Measurements from ENCODE around the gene BPIFB2.

Gene BPIFB2

GRCh38 chr20:33064572-33065287 is 57.2 kb downstream of the BPIFB2 start:
- no peak for DNase-seq (ENCODE audit: low spot score)
- no peak overlapping the region for H3K27ac ChIP-seq
- no peak for TF ChIP-seq CTCF (IDR thresholded peaks at IDR 0.05)
- H3K4me3 ChIP-seq: no peak overlapping the region

- Histone ChIP-seq H3K4me3 (no peak overlapping the region), H3K27ac (no peak overlapping the region)
- no peak for TF ChIP-seq CTCF (IDR thresholded peaks at IDR 0.05)
- DNase-seq (ENCODE audit: low spot score): no peak
These were observed 58.3 kb downstream of the BPIFB2 start for GRCh38 chr20:33065785-33066184.

DNA sequence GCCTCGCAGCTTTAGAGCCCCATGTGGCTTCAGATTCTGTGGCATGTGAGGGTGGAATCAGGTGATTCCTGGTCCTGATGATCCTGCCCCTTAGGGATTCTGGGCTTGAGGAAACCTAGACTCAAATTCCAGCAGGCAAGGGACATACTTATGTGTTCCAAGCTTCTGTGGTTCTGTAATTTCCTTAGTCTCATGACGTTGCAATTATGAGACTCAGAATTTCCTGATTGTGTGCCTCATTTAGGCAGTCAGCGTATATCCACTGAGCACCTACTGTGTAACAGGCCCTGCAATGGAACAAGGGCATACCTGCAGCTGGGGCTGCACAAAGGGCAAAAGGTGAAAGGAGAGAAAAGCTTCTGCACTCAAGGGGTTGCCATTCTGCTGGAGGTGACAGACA is 60.3 kb downstream of the BPIFB2 start:
- no peak overlapping the region for H3K27ac ChIP-seq
- no peak for TF ChIP-seq CTCF (IDR thresholded peaks at IDR 0.05)
- no peak for DNase-seq (ENCODE audit: low spot score)
- H3K4me3 ChIP-seq: no peak overlapping the region

GRCh38 chr20:33068251-33068939 is 60.9 kb downstream of the BPIFB2 start:
- no peak for DNase-seq (ENCODE audit: low spot score)
- no peak for TF ChIP-seq CTCF (IDR thresholded peaks at IDR 0.05)
- H3K4me3 ChIP-seq: no peak overlapping the region
- H3K27ac ChIP-seq: no peak overlapping the region

GRCh38 chr20:33069673-33070072 is 62.2 kb downstream of the BPIFB2 start:
- TF ChIP-seq CTCF (IDR thresholded peaks at IDR 0.05): no peak
- H3K27ac ChIP-seq: no peak overlapping the region
- no peak overlapping the region for H3K4me3 ChIP-seq
- DNase-seq (ENCODE audit: low spot score): no peak

DNA sequence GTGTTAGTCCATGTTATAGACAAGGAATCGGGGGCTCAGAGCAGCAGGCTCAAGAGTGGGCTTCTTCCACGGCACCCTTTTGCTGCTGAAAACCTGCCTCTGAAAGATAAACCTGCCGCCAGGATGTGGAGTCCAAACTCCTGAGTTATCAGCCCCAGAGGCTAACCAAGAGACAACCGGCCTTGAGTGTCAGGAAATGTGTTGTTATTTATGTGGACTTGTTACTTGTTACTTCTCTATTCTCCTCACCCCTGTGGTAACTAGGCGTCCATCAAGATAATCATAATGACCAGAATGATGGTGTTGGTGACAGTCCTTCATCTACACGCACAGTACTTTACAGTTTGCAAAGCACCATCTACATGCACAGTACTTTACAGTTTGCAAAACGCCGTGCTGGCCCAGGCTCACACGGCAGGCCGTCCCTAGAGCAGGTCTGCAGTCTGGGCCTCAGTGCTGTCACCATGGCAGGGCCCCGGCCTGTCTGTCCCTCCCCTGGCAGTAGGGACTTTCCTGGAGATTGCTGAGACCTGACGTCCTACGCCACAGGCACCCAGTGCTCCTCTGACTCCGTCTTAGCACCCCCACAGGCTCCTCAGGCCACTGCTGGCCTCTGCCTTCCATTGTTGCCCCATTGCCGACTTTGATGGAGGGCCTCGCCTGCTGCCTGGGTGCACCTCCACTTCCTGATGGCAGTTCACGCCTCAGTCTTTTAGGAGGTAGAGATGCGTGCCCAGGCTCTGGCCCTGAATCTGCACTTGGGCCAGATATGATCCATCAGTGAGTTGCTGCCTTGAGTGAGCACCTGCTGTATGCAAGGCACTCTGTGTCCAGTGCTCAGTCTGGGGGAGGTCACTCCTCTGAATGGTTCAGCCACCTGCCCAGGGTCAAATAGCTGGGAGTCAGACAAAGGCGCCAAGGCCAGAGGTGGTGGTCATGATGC is 62.9 kb downstream of the BPIFB2 start:
- DNase-seq (ENCODE audit: low spot score): no peak
- no peak for TF ChIP-seq CTCF (IDR thresholded peaks at IDR 0.05)
- H3K27ac ChIP-seq: no peak overlapping the region

More for the DNA sequence above, 62.9 kb downstream of the BPIFB2 start:
- no peak overlapping the region for H3K4me3 ChIP-seq

All from coronary artery (tissue), 2 donors.